HG02981 (cell line): ENCODE results near the gene IRS1.

Experiments
- ATAC-seq: cut with Tn5 transposase; IDR thresholded peaks from one replicate; pipeline ENCODE4 v1.9.1; 2021; ENCODE audit warnings: mild to moderate bottlenecking, moderate library complexity; ENCODE audit not compliant: unreplicated experiment

Gene IRS1

GRCh38 chr2:226727251-226727650, 72.4 kb downstream of the IRS1 start:
- no peak for ATAC-seq

- ATAC-seq = no peak
Observed at GRCh38 chr2:226726546-226726945, 73.1 kb downstream of the IRS1 start.

- ATAC-seq = no peak
Observed at GRCh38 chr2:226725126-226725860, 74.3 kb downstream of the IRS1 start.

GRCh38 chr2:226721541-226721940, 78.1 kb downstream of the IRS1 start:
- no peak for ATAC-seq

GRCh38 chr2:226720948-226721347, 78.7 kb downstream of the IRS1 start:
- ATAC-seq = no peak

GRCh38 chr2:226717719-226718118, 81.9 kb downstream of the IRS1 start:
- no peak for ATAC-seq

GRCh38 chr2:226716126-226716525, 83.5 kb downstream of the IRS1 start:
- no peak for ATAC-seq

- no peak for ATAC-seq
Observed at GRCh38 chr2:226715347-226715990, 84.2 kb downstream of the IRS1 start.

GRCh38 chr2:226712941-226713340, 86.7 kb downstream of the IRS1 start:
- ATAC-seq = no peak

- no peak for ATAC-seq
Observed at GRCh38 chr2:226711606-226712296, 87.9 kb downstream of the IRS1 start.

GRCh38 chr2:226707499-226707898, 92.1 kb downstream of the IRS1 start:
- no peak for ATAC-seq

- ATAC-seq = no peak
Observed at GRCh38 chr2:226705965-226706364, 93.7 kb downstream of the IRS1 start.

- no peak for ATAC-seq
Observed at GRCh38 chr2:226705133-226705886, 94.3 kb downstream of the IRS1 start.

- ATAC-seq = no peak
Observed at GRCh38 chr2:226703514-226703913, 96.1 kb downstream of the IRS1 start.

GRCh38 chr2:226702376-226702775, 97.2 kb downstream of the IRS1 start:
- no peak for ATAC-seq

GRCh38 chr2:226701052-226701451, 98.6 kb downstream of the IRS1 start:
- ATAC-seq = peak; percentile 63

- ATAC-seq = no peak
Observed at GRCh38 chr2:226699321-226699720, 100.3 kb downstream of the IRS1 start.

GRCh38 chr2:226698671-226699070, 100.9 kb downstream of the IRS1 start:
- ATAC-seq = no peak

GRCh38 chr2:226694586-226695284, 104.9 kb downstream of the IRS1 start:
- no peak for ATAC-seq

GRCh38 chr2:226694149-226694548, 105.5 kb downstream of the IRS1 start:
- no peak for ATAC-seq

GRCh38 chr2:226693521-226693920, 106.1 kb downstream of the IRS1 start:
- ATAC-seq = no peak
